ENCODE measurements around the gene PCBP3.

Gene PCBP3

DNA sequence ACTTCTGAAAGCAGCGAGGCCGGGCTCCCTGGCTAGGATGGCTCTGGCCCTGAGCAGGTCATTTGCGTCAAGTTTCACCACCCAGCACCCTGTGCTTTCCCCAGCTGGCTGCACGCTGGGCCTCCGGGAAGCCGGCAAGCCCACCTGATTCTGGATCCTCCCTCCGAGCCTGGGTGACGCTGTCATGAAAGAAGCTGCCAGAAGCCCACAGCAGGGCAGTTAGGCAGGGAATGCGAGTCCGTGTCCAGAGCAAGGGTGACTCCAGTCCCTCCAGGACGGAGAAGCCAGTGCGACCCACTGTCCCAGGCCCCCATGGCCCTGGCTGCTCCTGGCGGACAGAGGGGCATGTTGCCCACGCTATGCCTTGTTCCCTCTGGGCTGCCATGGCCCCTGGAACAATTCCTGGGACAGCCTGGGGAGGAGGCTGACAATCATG is 44.4 kb upstream of the PCBP3 start:
- Histone ChIP-seq H3K4me2 (ENCODE audit: low read depth, low read length) (no peak overlapping the region), H3F3A (ENCODE audit: insufficient read depth, low read length) (no peaks in the 10 kb centered on the region), H3K36me3 (replicated peaks; ENCODE audit: insufficient read depth, low read length) (no peaks in the 10 kb centered on the region), H4K20me1 (ENCODE audit: insufficient read depth, low read length) (no peaks in the 10 kb centered on the region), H3K4me3 (ENCODE audit: low read length) (no peak overlapping the region), H3K79me2 (ENCODE audit: low read length) (no peaks in the 10 kb centered on the region), H3K9ac (ENCODE audit: low read length) (no peak overlapping the region), H3K9me3 (replicated peaks; ENCODE audit: insufficient read depth, low read length) (no peaks in the 10 kb centered on the region), H3K9me2 (replicated peaks; ENCODE audit: insufficient read depth, low read length) (no peaks in the 10 kb centered on the region), H3K27ac (ENCODE audit: low read length) (no peak overlapping the region), H3K27me3 (replicated peaks; ENCODE audit: insufficient read depth, low read length) (peaks cover 93% of the 10 kb centered on the region), H3K4me1 (ENCODE audit: low read length) (no peaks in the 10 kb centered on the region), H2AFZ (ENCODE audit: low read length) (no peak overlapping the region)
- TF ChIP-seq EZH2phosphoT487 (IDR thresholded peaks at IDR 0.05; ENCODE audit: low read length) (no peak), EZH2 (optimal IDR thresholded peaks at IDR 0.05; ENCODE audit: low read depth, low read length) (no peak)
- TF ChIP-seq, protein P1, sequence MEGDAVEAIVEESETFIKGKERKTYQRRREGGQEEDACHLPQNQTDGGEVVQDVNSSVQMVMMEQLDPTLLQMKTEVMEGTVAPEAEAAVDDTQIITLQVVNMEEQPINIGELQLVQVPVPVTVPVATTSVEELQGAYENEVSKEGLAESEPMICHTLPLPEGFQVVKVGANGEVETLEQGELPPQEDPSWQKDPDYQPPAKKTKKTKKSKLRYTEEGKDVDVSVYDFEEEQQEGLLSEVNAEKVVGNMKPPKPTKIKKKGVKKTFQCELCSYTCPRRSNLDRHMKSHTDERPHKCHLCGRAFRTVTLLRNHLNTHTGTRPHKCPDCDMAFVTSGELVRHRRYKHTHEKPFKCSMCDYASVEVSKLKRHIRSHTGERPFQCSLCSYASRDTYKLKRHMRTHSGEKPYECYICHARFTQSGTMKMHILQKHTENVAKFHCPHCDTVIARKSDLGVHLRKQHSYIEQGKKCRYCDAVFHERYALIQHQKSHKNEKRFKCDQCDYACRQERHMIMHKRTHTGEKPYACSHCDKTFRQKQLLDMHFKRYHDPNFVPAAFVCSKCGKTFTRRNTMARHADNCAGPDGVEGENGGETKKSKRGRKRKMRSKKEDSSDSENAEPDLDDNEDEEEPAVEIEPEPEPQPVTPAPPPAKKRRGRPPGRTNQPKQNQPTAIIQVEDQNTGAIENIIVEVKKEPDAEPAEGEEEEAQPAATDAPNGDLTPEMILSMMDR (IDR thresholded peaks at IDR 0.05; ENCODE audit: low read length), result no peak
- no peak for DNase-seq

DNA sequence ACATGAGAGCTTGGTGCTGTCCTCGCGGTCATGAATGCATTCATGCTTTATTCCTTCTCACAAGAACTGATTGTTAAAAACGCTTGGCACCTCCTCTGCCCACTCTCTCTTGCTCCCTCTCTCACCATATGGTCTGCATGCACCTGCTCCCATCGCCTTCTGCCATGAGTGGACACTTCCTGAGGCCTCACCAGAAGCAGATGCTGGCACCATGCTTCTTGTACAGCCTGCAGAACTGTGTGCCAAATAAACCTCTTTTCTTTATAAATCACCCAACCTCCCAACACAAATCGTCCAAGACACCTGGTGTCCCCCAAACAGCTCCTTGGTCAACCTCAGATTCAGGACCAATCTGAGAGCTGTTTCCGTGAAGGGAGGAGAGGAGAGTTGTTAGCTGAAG is 43.3 kb upstream of the PCBP3 start:
- no peaks in the 10 kb centered on the region for H3F3A ChIP-seq (ENCODE audit: insufficient read depth, low read length)
- no peak overlapping the region for H2AFZ ChIP-seq (ENCODE audit: low read length)
- no peaks in the 10 kb centered on the region for H3K4me1 ChIP-seq (ENCODE audit: low read length)
- H3K9me3 ChIP-seq (replicated peaks; ENCODE audit: insufficient read depth, low read length), result 0 out of 2 replicates have a peak, but pooled peaks cover 4% of the 10 kb centered on the region
- TF ChIP-seq EZH2phosphoT487 (IDR thresholded peaks at IDR 0.05; ENCODE audit: low read length), result no peak
- TF ChIP-seq, protein P1 (IDR thresholded peaks at IDR 0.05; ENCODE audit: low read length), result no peak
- no peak for TF ChIP-seq EZH2 (optimal IDR thresholded peaks at IDR 0.05; ENCODE audit: low read depth, low read length)
- H4K20me1 ChIP-seq (ENCODE audit: insufficient read depth, low read length), result no peaks in the 10 kb centered on the region
- no peak for DNase-seq
- H3K9ac ChIP-seq (ENCODE audit: low read length), result no peak overlapping the region
- H3K36me3 ChIP-seq (replicated peaks; ENCODE audit: insufficient read depth, low read length), result no peaks in the 10 kb centered on the region
- H3K4me2 ChIP-seq (ENCODE audit: low read depth, low read length), result no peak overlapping the region
- H3K9me2 ChIP-seq (replicated peaks; ENCODE audit: insufficient read depth, low read length), result no peaks in the 10 kb centered on the region
- no peak overlapping the region for H3K27ac ChIP-seq (ENCODE audit: low read length)
- peaks cover 89% of the 10 kb centered on the region for H3K27me3 ChIP-seq (replicated peaks; ENCODE audit: insufficient read depth, low read length)
- no peak overlapping the region for H3K4me3 ChIP-seq (ENCODE audit: low read length)
- H3K79me2 ChIP-seq (ENCODE audit: low read length), result no peaks in the 10 kb centered on the region

DNA sequence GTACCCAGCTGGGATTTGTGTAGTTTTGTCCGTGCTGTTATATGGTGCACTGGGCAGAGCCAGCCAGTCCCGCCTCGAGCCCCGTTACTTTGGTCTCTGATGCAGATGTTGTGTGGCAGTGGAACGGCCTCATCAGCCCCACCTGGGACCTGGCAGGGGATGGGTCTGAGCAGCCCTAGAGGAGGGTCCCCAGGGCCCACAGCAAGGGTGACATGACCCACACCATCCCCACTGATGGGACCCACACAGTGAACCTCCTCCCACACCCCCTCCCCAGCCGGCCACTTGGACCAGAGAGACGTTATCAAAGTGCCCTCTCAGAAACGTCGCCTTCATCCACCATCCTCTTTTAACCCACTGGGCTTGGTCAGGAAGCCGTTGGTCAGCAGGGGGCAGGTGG is 42.0 kb upstream of the PCBP3 start:
- no peaks in the 10 kb centered on the region for H3K36me3 ChIP-seq (replicated peaks; ENCODE audit: insufficient read depth, low read length)
- no peak overlapping the region for H3K27ac ChIP-seq (ENCODE audit: low read length)
- H3K9ac ChIP-seq (ENCODE audit: low read length), result no peak overlapping the region
- H3K4me1 ChIP-seq (ENCODE audit: low read length), result no peaks in the 10 kb centered on the region
- no peak overlapping the region for H3K4me2 ChIP-seq (ENCODE audit: low read depth, low read length)
- H3K4me3 ChIP-seq (ENCODE audit: low read length), result no peak overlapping the region
- H3K79me2 ChIP-seq (ENCODE audit: low read length), result no peaks in the 10 kb centered on the region
- H3K27me3 ChIP-seq (replicated peaks; ENCODE audit: insufficient read depth, low read length), result peaks cover 90% of the 10 kb centered on the region
- no peak overlapping the region for H2AFZ ChIP-seq (ENCODE audit: low read length)
- no peaks in the 10 kb centered on the region for H4K20me1 ChIP-seq (ENCODE audit: insufficient read depth, low read length)
- 0 out of 2 replicates have a peak, but pooled peaks cover 4% of the 10 kb centered on the region for H3K9me3 ChIP-seq (replicated peaks; ENCODE audit: insufficient read depth, low read length)
- no peaks in the 10 kb centered on the region for H3F3A ChIP-seq (ENCODE audit: insufficient read depth, low read length)
- no peaks in the 10 kb centered on the region for H3K9me2 ChIP-seq (replicated peaks; ENCODE audit: insufficient read depth, low read length)
- TF ChIP-seq EZH2 (optimal IDR thresholded peaks at IDR 0.05; ENCODE audit: low read depth, low read length), result no peak
- no peak for TF ChIP-seq EZH2phosphoT487 (IDR thresholded peaks at IDR 0.05; ENCODE audit: low read length)
- TF ChIP-seq, protein P1 (IDR thresholded peaks at IDR 0.05; ENCODE audit: low read length), result no peak
- no peak for DNase-seq

All from MM.1S (cell line).